Kasumi-1 (cell line): Measurements from ENCODE around the gene MT1F.
A peak's percentile ranks its signal among the peaks of the same experiment; 100 is the strongest.
"Not testable (repeated sequence)": the region's sequence is repeated elsewhere in the genome, so short reads cannot be mapped to it uniquely, and the experiment has no call there.

ENCODE experiments used
- DNase-seq, 2 experiments: peaks; one replicate each; lab custom pipeline; 2025; lab: John Stamatoyannopoulos, UW

MT1F gene

DNA sequence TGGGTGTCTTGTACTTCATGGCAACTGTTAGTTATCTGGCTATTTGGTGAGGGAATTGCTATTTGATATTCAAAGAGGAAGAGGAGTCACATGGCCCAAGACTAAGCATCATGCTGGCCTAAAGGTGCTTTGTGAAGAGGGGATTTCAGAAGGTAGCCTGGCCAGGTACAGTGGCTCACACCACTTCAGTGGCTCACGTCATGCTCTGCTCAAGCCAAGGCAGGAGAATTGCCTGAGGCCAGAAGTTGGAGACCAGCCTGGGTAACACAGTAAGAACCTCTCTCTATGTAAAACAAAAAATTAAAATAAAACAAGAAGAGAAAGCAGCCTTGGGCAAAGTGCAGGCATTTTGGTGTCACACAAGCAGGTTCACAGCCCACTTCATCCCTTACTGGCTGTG lies 12.4 kb upstream of the MT1F start:
- DNase-seq = no peak

GRCh38 chr16:56645838-56646237 lies 11.9 kb upstream of the MT1F start:
- no peak for DNase-seq

GRCh38 chr16:56647641-56648431 lies 9.9 kb upstream of the MT1F start:
- DNase-seq = no peak

- no peak for DNase-seq
Observed at GRCh38 chr16:56649271-56649670, 8.5 kb upstream of the MT1F start.

- no peak for DNase-seq
Observed at GRCh38 chr16:56649820-56650219, 7.9 kb upstream of the MT1F start.

DNA sequence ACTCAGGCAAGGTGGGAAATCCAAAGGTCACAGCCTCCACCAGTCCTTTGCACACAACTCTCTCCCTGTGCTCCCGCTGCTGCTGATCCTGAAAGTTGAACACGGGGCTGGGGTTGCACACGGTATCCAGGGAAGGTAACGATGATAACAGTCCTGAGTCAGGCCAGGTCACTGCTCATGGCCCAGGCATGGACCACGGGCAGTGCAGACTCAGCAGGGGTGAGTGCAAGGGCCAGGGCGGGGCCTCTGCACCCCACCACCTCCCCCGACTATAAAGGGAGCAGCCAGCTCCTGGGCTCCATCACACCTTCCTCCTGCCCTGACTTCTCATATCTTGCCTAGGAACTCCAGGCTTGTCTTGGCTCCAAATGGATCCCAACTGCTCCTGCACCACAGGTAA lies 6.2 kb upstream of the MT1F start, which contains the start of gene MT1B:
Gene MT1B, plus strand, starts transcription at position 301 of the 400 bp plus-strand sequence. Its CDS starts 68 bp downstream, at position 369.
- DNase-seq = no peak

GRCh38 chr16:56652600-56652999 lies 5.2 kb upstream of the MT1F start:
- no peak for DNase-seq

DNA sequence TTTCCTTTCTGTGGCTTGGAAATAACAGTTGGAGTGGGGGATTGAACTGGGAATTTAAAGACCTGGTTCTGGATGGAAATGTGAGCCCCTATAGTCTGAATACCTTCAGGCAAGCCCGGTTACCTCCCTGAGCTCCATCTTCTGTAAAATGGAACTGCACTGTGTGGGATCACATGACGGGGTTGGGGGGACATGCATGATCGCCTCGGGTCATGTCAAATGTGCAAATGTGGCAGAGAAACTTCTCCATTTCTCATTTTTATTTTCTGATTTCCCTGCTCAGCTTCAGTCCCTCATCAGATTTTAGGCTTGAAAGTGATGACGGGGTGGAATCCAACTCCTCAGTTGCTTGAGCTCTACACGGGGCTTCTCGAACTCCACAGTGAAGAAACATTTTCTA lies 4.5 kb upstream of the MT1F start:
- DNase-seq = no peak

DNA sequence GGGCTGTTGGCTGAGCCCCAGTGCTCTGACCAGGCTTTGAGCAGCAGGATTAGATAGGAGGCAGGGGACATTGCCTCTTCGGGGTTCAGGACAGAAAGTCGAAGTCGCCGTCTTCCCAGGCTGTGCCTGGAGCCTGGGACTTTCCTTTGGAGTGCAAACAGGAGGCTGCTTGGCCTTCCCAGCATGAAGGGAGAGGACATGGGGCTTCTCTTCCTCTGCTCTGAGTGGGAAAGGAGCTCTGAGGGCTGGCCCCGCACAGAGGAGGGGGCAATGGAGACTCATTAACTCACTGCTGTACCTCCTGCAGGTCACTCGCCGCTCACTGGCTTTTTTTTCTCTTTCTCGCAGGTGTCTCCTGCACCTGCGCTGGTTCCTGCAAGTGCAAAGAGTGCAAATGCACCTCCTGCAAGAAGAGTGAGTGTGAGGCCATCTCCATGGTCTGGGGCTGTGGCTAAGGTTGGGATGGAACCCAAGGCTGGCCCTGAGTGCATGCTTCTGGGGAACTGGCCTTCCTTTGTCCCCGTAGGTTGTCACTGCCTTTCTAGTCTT lies 642 bp downstream of the MT1F start:
- DNase-seq = no peak

DNA sequence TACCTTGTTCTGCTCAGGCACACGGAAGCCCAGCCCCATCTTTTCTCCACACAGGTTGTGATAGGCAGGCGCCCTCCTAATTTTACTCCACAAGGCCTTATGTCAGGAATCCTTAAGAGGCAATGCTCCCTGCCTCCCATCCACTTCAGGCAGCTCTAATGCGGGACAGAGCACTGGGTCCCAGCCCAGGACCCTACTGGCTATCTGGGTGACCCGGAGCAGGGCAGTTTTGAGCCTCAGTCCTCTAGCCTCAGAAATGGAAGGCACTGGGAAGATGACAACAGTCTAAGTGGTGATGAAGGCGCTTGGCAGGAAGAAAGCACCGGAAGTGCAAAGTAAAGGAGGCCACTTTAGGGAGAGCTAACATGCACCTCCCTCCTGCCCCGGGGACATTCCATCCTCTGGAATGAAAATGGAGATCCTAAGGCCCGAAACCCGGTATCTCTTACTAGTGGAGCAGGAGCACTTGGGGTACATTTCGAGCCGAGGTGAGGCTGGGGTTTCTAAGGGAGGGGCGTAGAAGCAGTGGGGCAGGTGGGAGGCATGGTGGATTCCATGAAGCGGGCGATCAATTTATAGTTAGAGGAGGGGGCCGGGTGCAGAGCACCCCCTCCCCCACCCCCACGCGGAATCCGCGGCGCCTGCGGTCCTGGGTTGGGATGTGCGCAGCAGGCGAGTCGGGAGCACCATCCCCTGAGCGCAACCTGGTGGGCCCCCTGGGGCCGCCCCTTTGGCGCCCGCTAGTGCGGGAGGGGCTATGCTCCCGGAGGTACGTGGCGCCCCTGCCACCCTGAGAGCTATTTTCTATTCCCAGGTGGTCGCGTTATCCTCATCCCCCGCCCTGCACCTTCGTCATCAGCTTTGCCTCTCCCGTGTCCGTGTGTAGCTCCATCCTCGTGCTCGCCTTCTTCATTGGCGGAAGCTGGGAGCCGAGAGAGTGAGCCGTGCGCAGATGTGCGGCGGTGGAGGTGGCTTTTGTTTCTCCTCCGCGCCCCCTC lies 4.9 kb downstream of the MT1F start:
- DNase-seq = no peak

DNA sequence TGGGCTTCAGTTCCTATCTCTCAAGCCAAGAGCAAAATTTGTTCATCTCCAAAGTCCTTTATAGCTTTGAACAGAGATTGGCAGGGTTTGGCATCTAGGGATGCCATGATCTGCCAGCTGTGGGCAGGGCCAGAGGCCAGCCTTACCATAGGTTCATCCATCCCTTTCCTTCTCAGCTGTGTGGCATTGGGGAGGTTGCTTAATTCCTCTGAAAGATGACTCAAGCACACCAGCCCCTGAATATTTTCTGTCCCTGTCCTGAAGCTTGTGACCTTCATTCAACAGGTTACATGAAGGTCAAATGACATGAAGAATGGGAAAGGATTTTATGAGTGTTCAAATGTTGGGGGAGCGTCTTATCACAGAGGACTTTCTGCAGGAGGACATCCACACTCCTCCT lies 6.7 kb downstream of the MT1F start:
- no peak for DNase-seq

GRCh38 chr16:56665286-56666261 lies 7.8 kb downstream of the MT1F start:
- DNase-seq = not testable (repeated sequence)

- peak; percentile 36 to 39 for DNase-seq
Observed at GRCh38 chr16:56667581-56668571, 10.1 kb downstream of the MT1F start, which contains the start of gene MT1G. MT1G (minus strand) TSS chr16:56668065; CDS start chr16:56667993, 72 bp downstream.

DNA sequence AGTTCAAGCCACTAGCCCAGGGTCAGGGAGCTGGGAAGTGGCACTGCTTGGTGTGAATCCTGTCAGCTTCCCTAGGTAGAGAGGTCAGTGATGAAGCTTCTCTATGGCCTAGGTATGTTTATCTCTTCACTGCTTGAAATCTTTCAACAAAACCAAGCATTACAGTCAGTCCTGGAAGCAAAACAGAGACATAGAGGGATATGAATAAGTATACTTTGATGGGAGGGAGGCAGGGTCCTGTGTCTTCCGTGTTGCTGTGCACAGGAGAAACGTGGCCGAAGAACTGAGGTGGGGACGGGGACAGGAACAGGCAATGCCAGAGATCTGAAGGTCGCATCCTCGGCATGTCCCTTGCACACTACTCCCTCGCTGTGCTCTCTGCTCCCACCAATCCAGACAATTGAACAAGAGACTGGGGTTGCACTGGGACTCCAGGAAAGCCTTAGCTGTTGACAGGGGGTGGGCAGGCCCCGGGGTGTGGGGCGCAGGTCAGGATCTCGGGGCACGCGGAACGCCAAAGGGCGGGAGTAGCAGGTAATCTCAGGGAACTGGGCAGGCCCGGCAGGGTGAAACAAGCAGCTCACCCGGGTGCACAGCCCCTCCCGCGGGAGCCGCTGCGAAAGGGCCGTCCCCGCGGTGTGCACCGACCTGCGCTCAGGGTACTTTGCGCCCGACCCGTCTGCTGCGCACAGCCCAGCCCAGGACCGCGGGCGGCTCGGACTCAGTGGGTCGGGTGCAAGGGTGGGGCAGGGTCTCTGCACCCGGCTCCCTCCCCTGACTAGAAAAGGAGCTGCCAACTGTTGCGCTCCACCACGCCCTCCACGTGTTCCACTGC lies 11.5 kb downstream of the MT1F start, which contains the start of gene MT1H:
Gene MT1H, plus strand, starts transcription at position 810 of the 835 bp plus-strand sequence. CDS start 71 bp downstream, outside the sequence.
- no peak for DNase-seq

DNA sequence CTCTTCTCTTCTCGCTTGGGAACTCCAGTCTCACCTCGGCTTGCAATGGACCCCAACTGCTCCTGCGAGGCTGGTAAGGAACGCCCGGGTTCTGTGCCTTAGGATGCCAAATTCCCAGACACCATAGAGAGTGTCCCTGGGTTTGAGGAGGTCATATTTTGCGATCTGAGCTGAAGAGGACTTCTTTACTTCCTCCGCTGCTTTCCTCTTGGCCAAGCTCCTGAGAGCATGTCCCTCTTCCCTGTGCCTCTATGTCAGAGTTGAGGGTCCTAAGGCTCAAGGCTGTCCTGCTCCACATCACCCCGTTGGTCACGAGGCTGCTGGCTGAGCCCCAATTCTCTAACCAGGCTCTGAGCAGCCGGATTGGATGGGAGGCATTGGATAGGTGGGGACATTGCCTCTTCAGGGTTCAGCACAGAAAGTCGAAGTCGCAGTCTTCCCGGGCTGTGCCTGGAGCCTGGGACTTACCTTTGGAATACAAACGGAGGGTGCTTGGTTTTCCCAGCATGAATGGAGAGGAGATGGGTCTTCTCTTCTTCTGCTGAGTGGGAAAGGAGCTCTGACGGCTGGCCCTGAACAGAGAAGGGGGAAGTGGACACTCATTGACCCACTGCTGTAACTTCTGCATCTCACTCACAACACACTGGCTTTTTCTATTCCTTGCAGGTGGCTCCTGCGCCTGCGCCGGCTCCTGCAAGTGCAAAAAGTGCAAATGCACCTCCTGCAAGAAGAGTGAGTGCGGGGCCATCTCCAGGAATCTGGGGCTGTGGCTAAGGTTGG lies 12.3 kb downstream of the MT1F start:
- no peak for DNase-seq

- DNase-seq = no peak
Observed at GRCh38 chr16:56670620-56670934, 12.8 kb downstream of the MT1F start.

DNA sequence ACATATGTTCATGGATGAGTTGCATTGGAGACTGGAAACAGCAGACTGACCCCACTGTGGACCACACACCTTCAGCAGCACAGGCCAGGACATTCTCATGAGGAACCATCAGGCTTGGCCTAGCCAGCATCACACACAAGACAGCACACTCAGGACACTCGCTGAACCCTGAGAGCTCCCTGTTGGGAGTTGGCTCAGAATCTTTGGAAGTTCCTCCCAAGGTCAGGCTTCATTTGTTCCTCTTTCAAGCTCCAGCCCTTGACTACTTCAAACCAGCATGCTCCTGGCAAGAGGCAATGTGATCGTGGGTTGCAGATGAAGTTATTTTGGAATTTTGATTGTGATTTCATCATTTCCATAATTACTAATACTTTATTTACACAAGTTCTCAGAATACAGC lies 13.9 kb downstream of the MT1F start:
- not testable (repeated sequence) for DNase-seq

DNA sequence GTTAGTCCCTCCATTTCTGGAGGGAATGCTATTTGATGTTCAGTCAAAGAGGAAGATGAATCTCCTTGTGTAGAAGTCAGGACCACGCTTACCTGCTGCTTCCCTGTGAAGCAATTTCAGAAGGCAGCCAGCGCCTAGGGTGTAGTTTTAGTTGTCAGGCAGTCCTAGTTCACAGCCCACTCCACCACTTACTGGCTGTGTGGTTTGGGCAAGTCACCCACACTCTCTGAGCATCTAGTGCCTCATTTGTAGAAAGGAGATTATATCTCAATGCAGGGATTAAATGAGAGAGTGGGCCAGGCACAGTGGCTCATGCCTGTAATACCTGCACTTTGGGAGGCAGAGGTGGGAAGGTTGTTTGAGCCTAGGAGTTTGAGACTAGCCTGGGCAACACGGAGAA lies 14.4 kb downstream of the MT1F start:
- DNase-seq = not testable (repeated sequence)
